Measurements from ENCODE around the gene FNDC3B.
"Not testable (repeated sequence)": the region's sequence is repeated elsewhere in the genome, so short reads cannot be mapped to it uniquely, and the experiment has no call there.

FNDC3B gene

DNA sequence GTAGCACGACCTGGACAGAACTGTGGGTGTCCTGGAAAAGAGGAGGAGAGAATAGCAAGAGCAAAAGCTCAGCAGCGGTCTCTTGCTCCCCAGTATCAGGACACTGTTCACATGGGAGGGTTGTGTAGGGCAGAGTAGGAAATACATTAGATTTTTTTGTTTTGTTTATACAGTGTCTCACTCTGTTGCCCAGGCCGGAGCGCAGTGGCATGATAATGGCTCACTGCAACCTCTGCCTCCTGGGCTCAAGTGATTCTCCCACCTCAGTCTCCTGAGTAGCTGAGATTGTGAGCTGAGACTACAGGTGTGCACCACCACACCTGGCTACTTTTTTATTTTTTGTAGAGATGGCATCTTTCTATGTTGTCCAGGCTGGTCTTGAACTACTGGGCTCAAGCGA lies 53.3 kb downstream of the FNDC3B start:
- TF ChIP-seq CTCF (IDR thresholded peaks at IDR 0.05; ENCODE audit: low read length) (no peak), EZH2 (IDR thresholded peaks at IDR 0.05; ENCODE audit: borderline replicate concordance, low read length) (no peak)
- H3K27me3 ChIP-seq (ENCODE audit: insufficient read depth, low read length): peaks cover 4% of the 10 kb centered on the region; the same call in 1 of the 2 replicates
- no peak overlapping the region for H2AFZ ChIP-seq (ENCODE audit: low read length)
- no peaks in the 10 kb centered on the region for H3K79me2 ChIP-seq (ENCODE audit: insufficient read depth, low read length)
- H3K9ac ChIP-seq (ENCODE audit: low read length): no peak overlapping the region
- H3K4me3 ChIP-seq (ENCODE audit: low read depth, low read length, poor library complexity, severe bottlenecking): no peak overlapping the region
- no peaks in the 10 kb centered on the region for H3K36me3 ChIP-seq (ENCODE audit: insufficient read depth, low read length)
- H3K4me1 ChIP-seq (ENCODE audit: insufficient read depth, low read length, severe bottlenecking): no peaks in the 10 kb centered on the region
- no peaks in the 10 kb centered on the region for H3K9me2 ChIP-seq (ENCODE audit: low read depth, low read length)
- H4K20me1 ChIP-seq (ENCODE audit: insufficient read depth, low read length): no peaks in the 10 kb centered on the region
- H3K9me3 ChIP-seq (ENCODE audit: low read length): no peaks in the 10 kb centered on the region
- H3K27ac ChIP-seq (ENCODE audit: low read depth, low read length, poor library complexity, severe bottlenecking): no peak overlapping the region
- H3F3A ChIP-seq (ENCODE audit: insufficient read depth, low read length): no peaks in the 10 kb centered on the region
- no peak overlapping the region for H3K4me2 ChIP-seq (ENCODE audit: low read length)

DNA sequence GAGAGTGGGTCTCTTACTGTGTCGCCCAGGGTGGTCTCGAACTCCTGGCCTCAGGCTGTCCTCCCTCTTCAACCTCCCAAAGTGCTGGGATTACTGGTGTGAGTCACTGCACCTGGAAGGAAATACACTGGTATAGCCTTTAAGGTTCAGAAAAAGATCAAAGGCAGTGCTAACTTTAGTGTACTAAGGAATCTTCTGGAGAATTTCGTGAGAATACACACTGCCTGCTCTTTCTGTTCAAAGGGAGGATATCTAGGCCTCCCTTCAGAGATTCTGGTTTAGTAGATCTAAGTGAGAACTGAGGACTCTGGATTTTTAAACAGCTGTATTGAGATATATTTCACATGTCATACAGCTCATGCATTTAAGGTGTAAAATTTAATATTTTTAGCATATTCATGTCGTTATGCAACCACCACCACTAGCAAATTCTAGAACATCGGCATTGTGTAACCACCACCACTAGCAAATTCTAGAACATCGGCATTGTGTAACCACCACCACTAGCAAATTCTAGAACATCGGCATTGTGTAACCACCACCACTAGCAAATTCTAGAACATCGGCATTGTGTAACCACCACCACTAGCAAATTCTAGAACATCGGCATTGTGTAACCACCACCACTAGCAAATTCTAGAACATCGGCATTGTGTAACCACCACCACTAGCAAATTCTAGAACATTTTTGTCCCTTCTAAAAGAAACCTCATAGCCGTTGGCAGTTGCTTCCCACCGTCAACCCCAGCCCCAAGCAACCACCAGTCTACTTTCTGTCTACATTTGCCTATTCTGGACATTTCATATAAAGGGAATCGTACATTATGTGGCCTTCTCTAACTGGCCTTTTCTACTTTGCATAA lies 54.4 kb downstream of the FNDC3B start:
- H3F3A ChIP-seq (ENCODE audit: insufficient read depth, low read length); H3K9me3 ChIP-seq (ENCODE audit: low read length); H3K9ac ChIP-seq (ENCODE audit: low read length); H3K4me2 ChIP-seq (ENCODE audit: low read length); H3K27ac ChIP-seq (ENCODE audit: low read depth, low read length, poor library complexity, severe bottlenecking); H4K20me1 ChIP-seq (ENCODE audit: insufficient read depth, low read length); H3K79me2 ChIP-seq (ENCODE audit: insufficient read depth, low read length); H2AFZ ChIP-seq (ENCODE audit: low read length); H3K9me2 ChIP-seq (ENCODE audit: low read depth, low read length); H3K4me3 ChIP-seq (ENCODE audit: low read depth, low read length, poor library complexity, severe bottlenecking); H3K27me3 ChIP-seq (ENCODE audit: insufficient read depth, low read length); H3K36me3 ChIP-seq (ENCODE audit: insufficient read depth, low read length); H3K4me1 ChIP-seq (ENCODE audit: insufficient read depth, low read length, severe bottlenecking): not testable (repeated sequence)

DNA sequence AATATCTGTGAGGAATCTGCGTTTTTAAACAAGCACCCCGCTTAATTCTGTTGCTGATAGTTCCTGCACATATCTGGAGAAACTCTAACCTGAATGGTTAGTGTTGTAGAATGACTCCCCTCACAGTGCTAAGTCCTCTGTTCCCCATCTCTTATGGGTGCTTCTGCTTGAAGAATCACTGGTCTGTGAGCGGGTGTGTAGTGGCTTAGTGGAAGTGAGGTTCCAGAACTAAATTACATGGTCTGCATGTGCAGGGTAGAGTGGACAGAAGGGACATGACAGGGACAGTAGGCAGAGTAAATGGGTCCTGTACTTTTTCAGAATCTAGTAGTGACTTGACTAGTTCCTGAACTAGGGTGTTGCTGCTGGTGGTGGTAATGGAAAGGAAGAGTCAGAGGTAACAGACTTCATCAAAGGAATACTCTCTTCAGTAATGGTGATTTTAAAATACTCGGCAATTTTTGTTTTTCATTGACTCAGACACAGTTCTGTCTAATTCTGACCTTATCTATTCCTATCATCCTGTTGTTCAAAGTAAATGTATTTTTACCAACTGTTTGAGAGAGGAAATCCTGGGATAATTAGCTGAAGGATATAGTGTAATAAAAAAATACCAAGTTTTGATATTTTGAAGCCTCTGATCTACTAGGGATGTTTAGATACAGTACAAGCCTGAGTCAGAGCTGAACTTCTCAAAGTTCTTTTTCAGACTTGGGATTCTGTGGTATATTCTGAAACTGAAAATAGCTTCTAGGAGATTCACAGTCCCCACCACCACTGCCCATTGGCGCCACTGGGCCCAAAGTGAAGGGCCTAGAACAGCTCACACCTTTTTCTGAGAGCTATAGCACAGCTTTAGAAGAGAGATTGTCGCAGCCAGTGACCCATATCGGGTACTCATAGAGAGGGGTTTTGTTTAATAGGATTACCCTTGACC lies 55.5 kb downstream of the FNDC3B start:
- Histone ChIP-seq H3K36me3 (ENCODE audit: insufficient read depth, low read length) (no peaks in the 10 kb centered on the region), H3K4me3 (ENCODE audit: low read depth, low read length, poor library complexity, severe bottlenecking) (no peak overlapping the region), H3F3A (ENCODE audit: insufficient read depth, low read length) (no peaks in the 10 kb centered on the region), H3K9me3 (ENCODE audit: low read length) (no peaks in the 10 kb centered on the region), H3K9me2 (ENCODE audit: low read depth, low read length) (no peaks in the 10 kb centered on the region), H3K4me2 (ENCODE audit: low read length) (no peak overlapping the region), H3K79me2 (ENCODE audit: insufficient read depth, low read length) (no peaks in the 10 kb centered on the region), H3K27me3 (ENCODE audit: insufficient read depth, low read length) (peaks cover 4% of the 10 kb centered on the region; the same call in 1 of the 2 replicates), H3K4me1 (ENCODE audit: insufficient read depth, low read length, severe bottlenecking) (no peaks in the 10 kb centered on the region), H4K20me1 (ENCODE audit: insufficient read depth, low read length) (no peaks in the 10 kb centered on the region), H3K27ac (ENCODE audit: low read depth, low read length, poor library complexity, severe bottlenecking) (no peak overlapping the region), H2AFZ (ENCODE audit: low read length) (no peak overlapping the region), H3K9ac (ENCODE audit: low read length) (no peak overlapping the region)
- TF ChIP-seq EZH2 (IDR thresholded peaks at IDR 0.05; ENCODE audit: borderline replicate concordance, low read length) (no peak), CTCF (IDR thresholded peaks at IDR 0.05; ENCODE audit: low read length) (no peak)

Measured in OCI-LY1 (cell line).